Activated CD8-positive, alpha-beta memory T cell treated with anti-CD3 and anti-CD28 coated beads for 4 hours (primary cell): ENCODE data around the gene C5orf58.

Experiments
- DNase-seq, 2 donors: peaks; one replicate each; pipeline ENCODE4 v3.0.0-alpha.2; 2020; ENCODE audit warnings: low read depth in 2 of 2

The C5orf58 gene

DNA sequence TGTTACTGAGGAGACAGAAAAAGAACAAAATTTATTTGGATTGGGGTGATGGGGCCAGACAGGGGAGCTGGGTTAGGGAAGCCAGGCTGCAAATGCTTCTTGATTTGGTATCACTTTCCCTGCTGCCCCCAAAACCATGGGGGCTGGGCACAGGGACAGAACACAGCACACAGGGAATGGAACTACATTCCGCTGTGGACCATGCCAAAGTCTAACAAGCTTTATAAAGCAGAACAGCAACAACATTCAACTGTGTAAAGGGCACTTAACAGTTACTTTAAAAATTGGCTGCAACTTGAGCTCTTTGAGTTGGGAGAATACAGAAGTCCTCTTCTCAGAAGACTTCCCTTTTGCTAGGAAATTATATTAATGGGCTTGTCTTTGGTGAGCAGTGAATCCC lies 23.8 kb downstream of the C5orf58 start:
- DNase-seq = no peak

GRCh38 chr5:170257370-170257769 lies 24.6 kb downstream of the C5orf58 start:
- DNase-seq = no peak

GRCh38 chr5:170261528-170262043 lies 28.8 kb downstream of the C5orf58 start:
- no peak for DNase-seq

GRCh38 chr5:170262061-170263045 lies 29.6 kb downstream of the C5orf58 start:
- no peak for DNase-seq

DNA sequence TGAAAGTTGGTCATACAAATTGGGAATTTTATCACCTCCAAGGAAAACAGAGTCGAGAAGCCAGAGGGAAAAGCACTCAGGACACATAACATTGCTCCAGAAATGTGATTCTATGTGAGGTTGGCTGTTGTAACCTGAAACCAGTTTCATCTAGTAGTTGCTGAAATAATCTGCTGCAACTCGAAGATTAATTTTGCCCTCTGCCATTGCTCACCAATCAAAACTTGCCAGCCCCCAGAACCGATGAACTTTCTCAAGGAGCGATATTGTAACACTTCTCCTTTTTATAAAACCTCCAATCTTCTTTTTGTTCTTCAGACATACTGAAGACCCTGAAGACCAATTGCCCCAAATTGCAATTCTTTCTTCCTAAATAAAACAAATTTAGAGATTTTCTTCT lies 31.1 kb downstream of the C5orf58 start:
- DNase-seq = no peak

- no peak for DNase-seq
Measured at GRCh38 chr5:170265522-170265921, 32.7 kb downstream of the C5orf58 start.

GRCh38 chr5:170266570-170267381 lies 34.0 kb downstream of the C5orf58 start:
- DNase-seq = no peak

- peak; percentile 54 to 63 for DNase-seq
Measured at GRCh38 chr5:170267431-170268152, 34.8 kb downstream of the C5orf58 start.

DNA sequence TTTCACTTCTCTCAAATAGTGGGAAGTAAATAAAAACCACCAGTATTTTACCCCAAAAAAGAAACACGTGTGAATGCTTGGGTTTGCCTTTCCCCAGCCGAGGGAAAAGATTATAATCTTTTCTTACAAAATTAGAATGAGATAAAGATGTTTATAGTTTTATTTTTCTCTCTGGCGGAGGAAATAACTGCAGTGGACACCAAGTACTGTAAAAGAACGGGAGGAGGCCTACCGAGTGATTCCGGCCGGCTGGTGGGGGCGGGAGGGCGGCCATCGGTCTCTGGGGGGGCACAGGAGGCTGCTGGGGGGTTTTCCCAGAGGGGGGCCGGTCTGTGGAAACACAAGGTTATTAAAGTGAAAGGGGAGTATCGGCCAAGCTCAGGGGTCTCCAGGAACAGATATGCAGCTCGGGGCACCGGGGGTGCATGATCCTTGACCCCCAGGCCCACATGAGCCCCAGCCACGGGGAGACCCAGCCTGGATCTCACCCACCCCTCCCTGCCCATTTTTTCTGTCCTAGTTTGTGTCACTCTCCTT lies 35.4 kb downstream of the C5orf58 start:
- DNase-seq = no peak

DNA sequence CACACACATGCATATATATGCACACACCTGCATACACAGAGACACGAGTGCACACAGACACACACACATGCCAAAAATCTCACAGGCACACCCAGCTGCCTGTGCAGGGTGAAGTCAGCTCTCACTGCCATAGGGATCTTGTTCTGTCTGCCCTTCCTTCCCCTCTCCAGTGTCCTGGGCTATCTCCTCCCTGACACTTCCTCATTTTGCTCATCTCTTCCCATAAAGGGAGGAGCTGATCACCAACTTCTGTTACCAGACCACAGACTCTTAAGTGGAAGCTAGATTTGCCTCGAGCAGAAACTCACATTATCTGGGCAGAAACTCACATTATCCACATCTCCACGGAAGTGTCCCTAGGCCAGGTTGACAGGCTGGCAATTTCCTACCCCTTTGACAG lies 36.1 kb downstream of the C5orf58 start:
- DNase-seq = no peak

- DNase-seq = no peak
Measured at GRCh38 chr5:170269579-170269978, 36.8 kb downstream of the C5orf58 start.

GRCh38 chr5:170270293-170271069 lies 37.7 kb downstream of the C5orf58 start:
- DNase-seq = no peak

DNA sequence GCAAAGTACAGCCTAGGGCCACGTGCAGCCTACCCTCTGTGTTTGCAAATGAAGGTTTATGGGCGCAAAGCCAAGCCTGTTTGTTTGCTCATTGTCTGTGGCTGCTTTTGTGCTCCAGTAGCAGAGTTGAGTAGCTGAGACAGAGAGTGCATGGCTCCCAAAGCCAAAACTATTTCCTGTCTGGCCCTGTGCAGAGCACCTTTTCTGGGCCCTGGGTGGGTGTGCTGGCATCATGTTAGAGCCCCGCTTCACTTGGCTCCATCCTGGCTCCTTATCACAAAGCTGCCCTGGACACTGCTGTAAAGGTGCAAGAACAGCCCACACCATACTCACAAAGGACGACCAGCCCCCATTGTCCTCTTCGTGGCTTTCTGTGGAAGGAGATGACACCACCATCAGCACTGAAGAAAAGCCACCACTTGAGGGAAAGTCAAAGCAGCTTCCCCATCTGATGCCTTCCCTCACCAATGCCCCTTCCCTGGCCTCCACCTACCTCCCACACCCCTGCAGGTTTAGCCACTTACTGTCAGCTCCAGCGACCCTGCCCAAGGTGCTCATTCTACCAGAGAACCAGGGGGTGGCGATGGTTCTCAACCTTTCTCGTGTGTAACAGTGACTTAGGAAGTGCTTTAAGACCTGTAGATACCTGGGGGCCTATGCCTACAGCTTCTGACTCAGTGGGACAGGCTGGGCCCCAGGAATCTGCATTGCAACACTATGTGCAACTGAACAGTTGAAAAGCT lies 41.4 kb downstream of the C5orf58 start:
- no peak for DNase-seq

DNA sequence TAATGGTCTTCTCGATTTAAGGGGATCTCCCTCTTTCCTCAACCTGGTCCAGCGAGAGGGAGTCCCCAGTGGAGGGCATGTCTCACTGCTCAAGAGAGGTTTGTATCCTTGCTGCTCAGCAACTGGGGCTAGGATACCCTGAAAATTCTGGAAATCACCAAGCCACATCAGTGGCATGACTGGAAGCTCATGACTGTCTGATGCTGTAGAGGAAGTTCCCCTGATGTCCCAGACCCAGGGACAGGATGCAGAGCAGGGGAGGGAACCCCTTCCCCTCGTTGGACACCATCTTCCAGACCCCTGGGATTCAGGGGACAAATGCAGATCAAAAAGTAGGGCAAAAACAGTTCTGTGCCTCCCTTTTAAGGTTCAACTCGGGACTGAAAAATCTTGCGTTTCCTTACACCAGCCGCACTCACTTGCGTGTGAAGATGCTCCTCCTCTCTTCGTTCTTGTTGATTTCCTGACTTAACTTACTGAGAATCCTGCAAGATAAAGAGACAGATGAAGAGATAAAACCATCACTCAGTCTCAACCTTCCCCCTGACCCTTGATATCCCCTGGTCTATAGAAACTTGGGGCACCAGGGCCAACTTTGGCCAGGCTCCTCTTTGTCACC lies 42.7 kb downstream of the C5orf58 start:
- no peak for DNase-seq

DNA sequence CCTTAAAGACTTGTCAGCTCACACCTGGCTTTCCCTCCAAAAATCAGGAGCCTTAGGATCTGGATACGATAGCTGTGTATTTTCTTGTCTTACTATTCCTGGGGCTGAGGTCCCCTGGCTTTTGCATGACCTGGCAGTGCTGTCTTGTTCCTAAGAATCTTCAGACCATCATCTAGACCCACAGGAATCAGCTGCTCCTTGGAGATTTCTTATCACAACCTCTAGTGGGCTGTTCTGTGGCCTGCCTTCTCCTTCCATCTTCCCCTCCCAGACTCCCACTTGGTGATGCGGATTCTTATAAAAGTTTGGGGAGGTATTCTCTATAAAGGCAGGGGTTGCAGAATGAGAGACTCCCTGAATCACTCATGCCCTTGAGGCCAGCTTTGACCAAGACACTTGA lies 43.4 kb downstream of the C5orf58 start:
- no peak for DNase-seq

DNA sequence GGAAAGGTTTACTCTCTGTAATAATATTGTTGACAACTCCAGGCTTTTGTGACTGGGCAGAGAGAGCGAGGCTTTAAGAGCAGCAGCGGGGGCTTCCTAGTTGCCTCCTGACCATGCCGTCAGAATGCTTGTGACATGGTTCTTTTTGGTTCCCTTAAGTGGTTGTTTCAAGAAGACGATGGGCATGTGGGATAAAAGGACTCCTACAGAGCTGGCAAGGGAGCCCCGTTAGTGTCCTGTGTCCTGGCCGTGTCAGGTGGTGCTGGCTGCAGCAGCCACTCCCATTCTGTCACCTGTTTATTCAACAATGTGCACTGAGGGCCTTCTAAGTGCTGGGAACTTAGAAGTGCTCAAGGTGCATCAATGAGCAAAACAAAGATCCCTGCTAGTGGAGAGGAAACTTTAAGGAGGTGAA lies 45.1 kb downstream of the C5orf58 start:
- no peak for DNase-seq

DNA sequence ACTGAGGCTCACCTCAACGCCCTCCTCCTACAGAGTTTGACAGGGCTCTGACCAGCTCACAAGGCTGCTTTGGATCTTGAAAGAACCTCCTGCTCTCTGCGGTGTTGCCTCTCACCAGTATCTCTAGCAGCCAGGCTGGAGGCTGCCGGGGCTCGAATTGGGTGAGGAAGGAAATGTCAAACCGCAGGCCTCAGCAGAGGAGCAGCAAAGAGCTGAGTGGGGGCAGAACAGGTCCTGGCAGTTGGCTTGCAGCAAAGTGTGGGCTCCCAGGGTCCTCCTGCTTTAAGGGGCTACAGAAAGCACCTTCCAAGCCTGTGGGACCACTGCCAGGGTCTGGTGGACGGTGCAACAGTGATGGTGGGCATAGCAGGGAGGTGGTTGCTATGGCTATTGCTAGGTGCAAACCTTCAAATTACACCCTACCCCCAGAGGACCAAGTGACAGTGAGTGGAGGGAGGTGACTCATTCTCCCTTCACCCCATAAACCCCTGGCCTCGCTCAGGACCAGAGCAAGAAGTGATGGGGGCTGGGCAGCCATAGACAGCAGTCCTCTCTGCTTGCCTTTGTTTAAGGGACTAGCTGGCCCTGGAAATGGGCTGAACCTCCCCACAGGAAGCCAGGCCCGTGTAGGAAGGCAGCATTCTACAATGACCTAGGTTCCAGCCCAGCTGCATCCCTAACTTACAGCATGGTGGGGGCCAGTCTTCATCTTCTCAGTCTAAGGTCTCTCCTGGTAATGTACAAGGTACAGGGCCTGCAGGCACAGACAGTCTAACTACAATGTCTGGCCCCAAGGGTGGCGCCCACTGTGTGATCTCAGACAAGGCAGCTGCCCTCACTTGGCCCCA lies 46.0 kb downstream of the C5orf58 start:
- peak; percentile 73 to 79 for DNase-seq

DNA sequence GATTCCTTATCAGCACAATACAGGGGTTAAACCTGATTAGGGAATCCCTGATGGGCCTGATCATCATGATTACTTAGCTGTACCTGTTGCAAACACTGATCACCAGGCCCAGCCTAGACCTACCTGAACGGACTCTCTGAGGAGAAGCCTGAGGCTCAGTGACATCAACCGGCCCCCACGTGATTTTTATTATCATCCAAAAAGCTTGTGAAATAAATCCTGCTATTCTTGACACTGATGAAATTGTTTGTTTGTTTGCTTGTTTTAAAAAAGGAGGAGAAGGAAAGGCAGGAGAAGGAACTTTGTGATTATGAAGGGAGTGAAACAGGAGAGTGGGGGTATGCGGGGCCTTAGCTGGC lies 46.7 kb downstream of the C5orf58 start:
- DNase-seq = no peak

GRCh38 chr5:170280011-170280493 lies 47.3 kb downstream of the C5orf58 start:
- DNase-seq = no peak
